SHP77 treated with DMSO at 0.1 percent for 48 hours (cell line): ENCODE measurements around the gene CNP.

Source experiments
- DNase-seq: peaks from one replicate; lab custom pipeline; 2025; lab: John Stamatoyannopoulos, UW

CNP gene

GRCh38 chr17:41942626-41943373 lies 23.8 kb upstream of the CNP start:
- no peak for DNase-seq

GRCh38 chr17:41943492-41943891 lies 23.1 kb upstream of the CNP start:
- DNase-seq = no peak

GRCh38 chr17:41944943-41945342 lies 21.7 kb upstream of the CNP start:
- DNase-seq = no peak

- DNase-seq = no peak
Observed at GRCh38 chr17:41948762-41949460, 17.7 kb upstream of the CNP start.

GRCh38 chr17:41956522-41956921 lies 10.1 kb upstream of the CNP start:
- no peak for DNase-seq

- no peak for DNase-seq
Observed at GRCh38 chr17:41957031-41957868, 9.3 kb upstream of the CNP start.

GRCh38 chr17:41957869-41958439 lies 8.6 kb upstream of the CNP start:
- DNase-seq = no peak

- no peak for DNase-seq
Observed at GRCh38 chr17:41959030-41959335, 7.6 kb upstream of the CNP start.

- DNase-seq = peak; percentile 57
Observed at GRCh38 chr17:41959336-41960095, 7.1 kb upstream of the CNP start.

- DNase-seq = no peak
Observed at GRCh38 chr17:41962111-41962510, 4.5 kb upstream of the CNP start.

GRCh38 chr17:41962768-41963434 lies 3.7 kb upstream of the CNP start:
- DNase-seq = peak; percentile 12

GRCh38 chr17:41965694-41966462 lies 717 bp upstream of the CNP start:
- DNase-seq = peak; percentile 53

GRCh38 chr17:41967141-41967920 lies 736 bp downstream of the CNP start:
- DNase-seq = no peak

- DNase-seq = no peak
Observed at GRCh38 chr17:41967921-41968578, 1.5 kb downstream of the CNP start.

GRCh38 chr17:41968676-41969075 lies 2.1 kb downstream of the CNP start:
- no peak for DNase-seq

GRCh38 chr17:41970901-41971331 lies 4.3 kb downstream of the CNP start:
- DNase-seq = no peak

- DNase-seq = no peak
Observed at GRCh38 chr17:41971721-41972523, 5.3 kb downstream of the CNP start.
